GM12892 (cell line): ENCODE measurements around the gene KRTAP2-2.

Experiments
- POLR2A ChIP-seq: IDR thresholded peaks from 2 replicates; pipeline ENCODE4 v1.6.1; 2011; ENCODE audit warnings: low read depth, low read length, control low read depth
- POLR2AphosphoS5 ChIP-seq: IDR thresholded peaks from 2 replicates; pipeline ENCODE4 v1.6.1; 2011; ENCODE audit warnings: low read depth, low read length, control low read depth

- TF ChIP-seq POLR2A = no peak
- no peak for TF ChIP-seq POLR2AphosphoS5
Measured at GRCh38 chr17:41071606-41072360, 16.8 kb upstream of the KRTAP2-2 start.
